Measurements from ENCODE around the gene ADAMTSL2.

Gene ADAMTSL2

GRCh38 chr9:133499892-133500270, 34.6 kb upstream of the ADAMTSL2 start:
- no peak for DNase-seq (ENCODE audit: low read depth)

GRCh38 chr9:133502112-133502511, 32.4 kb upstream of the ADAMTSL2 start:
- no peak for DNase-seq (ENCODE audit: low read depth)

GRCh38 chr9:133505186-133505830, 29.2 kb upstream of the ADAMTSL2 start:
- DNase-seq (ENCODE audit: low read depth): no peak

- DNase-seq (ENCODE audit: low read depth): no peak
Measured at GRCh38 chr9:133505901-133506652, 28.4 kb upstream of the ADAMTSL2 start.

GRCh38 chr9:133506653-133507038, 27.9 kb upstream of the ADAMTSL2 start:
- no peak for DNase-seq (ENCODE audit: low read depth)

- no peak for DNase-seq (ENCODE audit: low read depth)
Measured at GRCh38 chr9:133507246-133507965, 27.1 kb upstream of the ADAMTSL2 start.

GRCh38 chr9:133508046-133508445, 26.5 kb upstream of the ADAMTSL2 start:
- DNase-seq (ENCODE audit: low read depth): no peak

- no peak for DNase-seq (ENCODE audit: low read depth)
Measured at GRCh38 chr9:133509179-133510083, 25.1 kb upstream of the ADAMTSL2 start.

GRCh38 chr9:133510926-133511505, 23.5 kb upstream of the ADAMTSL2 start:
- DNase-seq (ENCODE audit: low read depth): no peak

GRCh38 chr9:133511607-133512006, 22.9 kb upstream of the ADAMTSL2 start:
- DNase-seq (ENCODE audit: low read depth): no peak

- no peak for DNase-seq (ENCODE audit: low read depth)
Measured at GRCh38 chr9:133512253-133513213, 22.0 kb upstream of the ADAMTSL2 start.

GRCh38 chr9:133513214-133514100, 21.0 kb upstream of the ADAMTSL2 start:
- no peak for DNase-seq (ENCODE audit: low read depth)

GRCh38 chr9:133514460-133515239, 19.9 kb upstream of the ADAMTSL2 start:
- no peak for DNase-seq (ENCODE audit: low read depth)

GRCh38 chr9:133515240-133515610, 19.3 kb upstream of the ADAMTSL2 start:
- DNase-seq (ENCODE audit: low read depth): no peak

- DNase-seq (ENCODE audit: low read depth): no peak
Measured at GRCh38 chr9:133515615-133516255, 18.8 kb upstream of the ADAMTSL2 start.

GRCh38 chr9:133516256-133516960, 18.1 kb upstream of the ADAMTSL2 start:
- DNase-seq (ENCODE audit: low read depth): no peak

GRCh38 chr9:133516961-133517350, 17.5 kb upstream of the ADAMTSL2 start:
- no peak for DNase-seq (ENCODE audit: low read depth)

GRCh38 chr9:133517711-133518110, 16.8 kb upstream of the ADAMTSL2 start:
- DNase-seq (ENCODE audit: low read depth): no peak
